Midbrain (tissue), 1 donor: ENCODE measurements around the gene IFT22.
"Not testable (repeated sequence)": the region's sequence is repeated elsewhere in the genome, so short reads cannot be mapped to it uniquely, and the experiment has no call there.

Source experiments
- DNase-seq: peaks from one replicate; lab custom pipeline; 2025; lab: John Stamatoyannopoulos, UW

Gene IFT22

DNA sequence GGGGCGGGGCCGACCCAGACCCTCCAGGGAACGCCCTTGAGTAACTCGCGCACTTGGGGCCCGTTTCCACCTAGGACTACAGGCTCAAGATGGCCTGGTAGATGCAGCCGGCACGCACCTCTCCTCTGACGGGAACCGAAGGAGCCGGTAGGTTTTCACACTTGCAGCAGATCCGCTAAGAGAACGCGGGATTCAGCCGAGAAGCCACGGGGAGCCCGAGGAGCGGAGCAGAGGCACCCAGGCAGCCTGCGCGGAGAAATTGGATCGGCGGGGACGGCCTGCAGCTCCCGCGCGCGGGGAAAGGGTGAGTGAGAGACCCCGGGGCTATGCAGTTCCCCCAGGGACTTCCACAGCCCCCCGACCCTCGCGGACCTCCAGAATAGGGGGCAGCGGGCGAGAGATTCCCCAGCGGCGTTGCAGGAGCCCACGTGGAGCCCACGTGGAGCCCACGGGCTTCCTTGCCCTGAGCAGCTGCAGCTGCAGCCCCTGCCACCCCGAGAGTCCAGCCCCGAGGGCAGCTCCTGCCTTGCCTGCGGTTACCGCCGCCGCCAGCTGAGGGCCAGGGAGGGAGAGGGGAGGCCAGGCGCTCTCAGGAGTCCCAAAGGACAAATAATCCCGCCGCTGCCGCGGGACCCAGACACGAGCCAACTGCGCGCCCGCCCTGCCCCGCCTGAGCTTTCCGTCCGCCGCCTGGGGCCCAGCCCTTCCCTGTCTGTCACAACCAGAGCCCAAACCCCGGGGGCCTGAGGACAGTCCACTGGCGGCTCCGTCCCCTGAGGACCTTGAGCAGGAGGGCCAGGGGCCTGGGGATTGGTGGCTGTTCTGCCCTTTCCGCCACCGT is 13.1 kb downstream of the IFT22 start:
- no peak for DNase-seq

DNA sequence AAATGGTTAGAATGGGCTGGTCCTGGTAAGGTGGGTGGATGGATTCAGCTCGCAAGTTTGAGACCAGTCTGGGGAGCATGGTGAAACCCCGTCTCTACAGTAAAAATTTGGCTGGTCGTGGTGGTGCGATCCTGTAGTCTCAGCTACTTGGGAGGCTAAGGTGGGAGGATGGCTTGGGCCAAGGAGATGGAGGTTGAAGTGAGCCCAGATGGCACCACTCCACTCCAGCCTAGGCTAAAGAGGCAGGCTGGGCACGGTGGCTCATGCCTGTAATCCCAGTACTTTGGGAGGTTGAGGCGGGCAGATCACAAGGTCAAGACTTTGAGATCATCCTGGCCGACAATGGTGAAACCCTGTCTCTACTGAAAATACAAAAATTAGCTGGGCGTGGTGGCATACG is 15.3 kb downstream of the IFT22 start:
- no peak for DNase-seq

DNA sequence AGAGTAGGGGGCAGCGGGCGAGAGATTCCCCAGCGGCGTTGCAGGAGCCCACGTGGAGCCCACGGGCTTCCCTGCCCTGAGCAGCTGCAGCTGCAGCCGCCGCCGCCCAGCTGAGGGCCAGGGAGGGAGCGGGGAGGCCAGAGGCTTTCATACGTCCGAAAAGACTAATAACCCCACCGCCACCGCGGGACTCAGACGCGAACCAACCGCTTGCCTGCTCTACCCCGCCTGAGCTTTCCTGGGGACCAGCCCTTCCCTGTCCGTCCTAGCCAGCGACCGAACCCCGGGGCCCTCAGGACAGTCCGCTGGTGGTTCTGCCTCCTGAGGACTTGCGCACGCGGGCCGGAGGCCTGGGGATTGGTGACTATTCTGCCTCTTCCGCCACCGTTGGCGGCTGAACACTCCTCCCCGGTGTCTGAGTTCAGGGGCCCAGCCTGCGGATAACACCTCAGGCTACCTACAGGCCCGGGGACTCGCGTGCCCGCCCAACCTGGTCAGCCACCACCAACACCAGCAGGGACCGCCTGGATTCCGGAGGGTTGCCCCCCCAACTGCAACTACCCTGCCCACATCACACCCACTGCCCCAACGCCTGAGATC is 18.4 kb downstream of the IFT22 start:
- DNase-seq: no peak

DNA sequence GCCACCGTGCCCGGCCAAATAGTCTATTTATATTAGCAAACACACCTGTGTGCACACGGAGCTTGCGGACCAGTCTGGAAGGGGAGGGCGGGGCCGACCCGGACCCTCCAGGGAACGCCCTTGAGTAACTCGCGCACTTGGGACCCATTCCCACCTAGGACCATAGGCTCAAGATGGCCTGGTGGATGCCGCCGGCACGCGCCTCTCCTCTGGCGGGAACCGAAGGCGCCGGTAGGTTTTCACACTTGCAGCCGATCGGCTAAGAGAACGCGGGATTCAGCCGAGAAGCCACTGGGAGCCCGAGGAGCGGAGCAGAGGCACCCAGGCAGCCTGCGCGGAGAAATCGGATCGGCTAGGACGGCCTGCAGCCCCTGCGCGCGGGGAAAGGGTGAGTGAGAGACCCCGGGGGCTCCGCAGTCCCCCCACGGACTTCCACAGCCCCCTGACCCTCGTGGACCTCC is 18.9 kb downstream of the IFT22 start:
- DNase-seq: no peak

DNA sequence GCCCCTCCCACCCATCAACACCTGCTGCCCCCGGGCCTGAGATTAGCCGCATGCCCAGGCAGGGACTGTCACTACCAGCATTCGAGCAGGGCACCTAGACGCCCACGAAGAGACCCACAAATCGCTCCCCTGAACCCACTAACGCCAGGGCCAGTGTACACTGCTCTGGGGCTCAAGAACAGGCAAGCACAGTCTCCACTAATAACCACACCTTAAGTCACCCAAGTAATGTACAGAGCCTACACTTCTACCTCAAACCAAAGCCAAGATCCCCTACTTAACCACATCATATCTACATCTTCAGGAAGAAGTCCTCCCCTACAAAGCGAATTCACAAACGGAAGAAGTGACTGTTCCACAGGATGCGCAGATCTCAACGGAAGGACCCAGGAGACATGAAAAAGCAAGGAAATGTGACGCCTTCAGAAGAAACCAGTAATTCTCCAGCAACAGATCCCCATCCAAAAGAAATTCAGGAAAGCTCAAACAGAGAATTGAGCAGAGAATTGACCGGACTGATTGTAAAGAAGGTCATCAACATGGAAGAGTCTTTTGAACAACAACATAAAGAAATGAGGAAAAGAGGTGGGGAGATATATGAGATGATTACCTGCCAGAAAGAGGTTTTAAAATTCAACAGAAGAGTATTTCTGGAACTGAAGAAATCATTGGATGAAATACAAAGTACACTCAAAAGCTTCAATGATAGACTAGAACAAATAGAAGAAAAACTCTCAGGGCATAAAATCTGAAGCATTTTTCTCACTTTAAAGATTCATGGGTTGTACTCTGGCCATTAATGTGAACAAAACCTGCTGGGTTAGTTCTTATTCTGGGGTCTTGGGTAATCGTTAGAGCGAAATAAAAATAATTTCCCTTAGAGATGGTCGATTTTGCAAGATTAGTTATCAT is 20.9 kb downstream of the IFT22 start:
- no peak for DNase-seq

DNA sequence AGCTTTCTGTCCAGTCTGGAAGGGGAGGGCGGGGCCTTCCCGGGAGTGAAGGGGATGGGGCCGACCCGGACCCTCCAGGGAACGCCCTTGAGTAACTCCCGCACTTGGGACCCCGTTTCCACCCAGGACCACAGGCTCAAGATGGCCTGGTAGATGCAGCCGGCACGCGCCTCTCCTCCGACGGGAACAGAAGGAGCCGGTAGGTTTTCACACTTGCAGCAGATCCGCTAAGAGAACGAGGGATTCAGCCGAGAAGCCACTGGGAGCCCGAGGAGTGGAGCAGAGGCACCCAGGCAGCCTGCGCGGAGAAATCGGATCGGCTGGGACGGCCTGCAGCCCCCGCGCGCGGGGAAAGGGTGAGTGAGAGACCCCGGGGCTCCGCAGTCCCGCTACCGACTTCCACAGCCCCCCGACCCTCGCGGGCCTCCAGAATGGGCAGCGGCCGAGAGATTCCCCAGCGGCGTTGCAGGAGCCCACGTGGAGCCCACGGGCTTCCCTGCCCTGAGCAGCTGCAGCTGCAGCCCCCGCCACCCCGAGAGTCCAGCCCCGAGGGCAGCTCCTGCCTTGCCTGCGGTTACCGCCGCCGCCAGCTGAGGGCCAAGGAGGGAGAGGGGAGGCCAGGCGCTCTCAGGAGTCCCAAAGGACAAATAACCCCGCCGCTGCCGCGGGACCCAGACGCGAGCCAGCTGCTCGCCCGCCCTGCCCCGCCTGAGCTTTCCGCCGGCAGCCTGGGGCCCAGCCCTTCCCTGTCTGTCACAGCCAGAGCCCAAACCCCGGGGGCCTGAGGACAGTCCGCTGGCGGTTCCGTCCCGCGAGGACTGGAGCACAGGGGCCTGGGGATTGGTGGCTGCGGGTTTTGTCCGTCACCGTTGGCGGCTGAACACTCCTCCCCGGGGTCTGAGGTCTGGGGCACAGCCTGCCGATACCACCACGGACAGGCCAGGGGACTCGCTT is 21.8 kb downstream of the IFT22 start:
- no peak for DNase-seq

DNA sequence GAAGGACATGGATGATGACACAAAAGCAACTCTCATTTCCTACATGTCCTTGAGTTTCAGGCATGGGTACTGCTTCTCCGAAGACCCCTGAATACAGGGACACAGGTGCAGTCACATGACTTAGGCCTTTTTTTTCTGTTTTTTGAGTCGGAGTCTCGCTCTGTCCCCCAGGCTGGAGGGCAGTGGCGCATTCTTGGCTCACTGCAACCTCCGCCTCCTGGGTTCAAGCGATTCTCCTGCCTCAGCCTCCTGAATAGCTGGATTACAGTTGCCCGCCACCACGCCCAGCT is 26.8 kb downstream of the IFT22 start:
- DNase-seq: no peak

DNA sequence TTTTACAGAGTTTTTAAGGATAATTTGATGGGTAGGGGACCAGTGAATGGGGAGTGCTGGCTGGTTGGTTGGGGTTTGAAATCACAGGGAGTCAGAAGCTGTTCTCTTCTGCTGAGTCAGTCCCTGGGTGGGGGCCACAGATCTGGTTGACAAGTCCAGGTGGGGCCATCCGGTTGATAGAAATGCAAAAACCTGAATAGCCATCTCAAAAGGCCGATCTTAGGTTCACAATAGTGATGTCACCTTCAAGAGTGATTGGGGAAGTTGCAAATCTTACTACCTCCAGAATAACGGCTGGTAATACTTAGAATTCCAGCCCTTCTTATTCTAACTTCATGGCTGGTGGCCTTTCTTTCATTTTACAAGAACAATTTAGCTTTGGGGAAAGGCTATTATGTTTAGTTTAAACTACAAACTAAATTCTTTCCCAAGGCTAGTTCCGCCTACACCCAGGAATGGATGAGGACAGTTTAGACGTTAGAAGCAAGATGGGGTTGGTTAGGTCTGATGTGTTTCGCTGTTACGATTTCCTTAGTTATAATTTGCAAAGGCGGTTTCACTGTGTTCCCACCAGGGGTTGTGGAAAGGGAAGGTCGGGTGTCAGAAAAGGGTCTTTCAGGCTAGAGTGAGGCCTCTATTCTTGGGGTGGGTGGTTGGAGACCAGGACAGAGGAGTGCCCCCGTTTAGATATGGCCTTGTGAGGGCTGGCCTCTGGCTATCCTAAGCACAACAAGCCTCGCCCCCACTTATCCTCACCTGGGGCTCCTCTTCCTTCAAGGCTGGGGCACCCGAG is 27.4 kb downstream of the IFT22 start:
- DNase-seq: no peak

DNA sequence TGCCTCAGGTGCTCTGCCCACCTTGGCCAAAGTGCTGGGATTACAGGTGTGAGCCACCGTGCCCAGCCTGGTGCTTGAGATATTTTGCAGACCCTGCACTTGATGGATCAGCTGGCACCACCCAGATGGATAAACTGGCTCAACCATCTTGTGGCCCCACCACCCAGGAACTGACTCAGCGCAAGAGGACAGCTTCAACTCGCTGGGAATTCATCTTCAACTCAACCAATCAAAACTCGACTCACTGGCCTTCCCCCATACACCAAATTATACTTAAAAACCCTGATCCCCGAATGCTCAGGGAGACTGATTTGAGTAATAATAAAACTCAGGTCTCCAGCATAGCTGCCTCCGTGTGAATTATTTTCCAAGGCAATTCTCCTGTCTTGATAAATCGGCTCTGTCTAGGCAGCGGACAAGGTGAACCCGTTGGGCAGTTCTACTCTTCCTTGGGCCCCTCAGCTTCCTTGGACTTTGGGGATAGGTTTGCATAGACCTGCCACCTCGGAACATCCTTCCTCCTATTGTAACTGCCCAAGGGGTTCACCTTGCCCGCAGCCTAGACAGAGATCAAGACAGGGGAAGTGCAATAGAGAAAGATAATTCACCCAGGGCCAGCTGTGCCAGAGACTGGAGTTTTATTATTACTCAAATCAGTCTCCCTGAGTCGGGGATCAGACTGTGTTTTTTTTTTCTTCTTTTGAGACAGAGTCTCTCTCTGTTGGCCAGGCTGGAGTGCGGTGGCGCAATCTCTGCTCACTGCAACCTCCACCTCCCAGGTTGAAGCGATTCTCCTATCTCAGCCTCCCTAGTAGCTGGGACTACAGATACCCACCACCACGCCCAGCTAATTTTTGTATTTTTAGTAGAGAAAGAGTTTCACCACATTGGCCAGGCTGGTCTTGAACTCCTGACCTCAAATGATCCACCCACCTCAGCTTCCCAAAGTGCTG is 28.3 kb downstream of the IFT22 start:
- not testable (repeated sequence) for DNase-seq

DNA sequence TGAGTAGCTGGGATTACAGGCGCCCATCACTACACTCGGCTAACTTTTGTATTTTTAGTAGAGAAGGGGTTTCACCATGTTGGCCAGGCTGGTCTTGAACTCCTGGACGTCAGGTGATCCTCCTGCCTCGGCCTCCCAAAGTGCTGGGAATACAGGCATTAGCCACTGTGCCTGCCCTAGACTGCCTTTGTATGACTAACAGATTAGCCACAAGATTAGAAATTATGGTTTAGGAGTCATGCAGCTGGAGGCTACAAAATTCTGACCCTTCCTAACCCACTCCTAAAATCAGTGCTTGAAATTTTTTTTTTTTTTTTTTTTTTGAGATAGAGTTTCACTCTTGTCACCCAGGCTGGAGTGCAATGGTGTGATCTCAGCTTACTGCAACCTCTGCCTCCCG is 29.0 kb downstream of the IFT22 start:
- DNase-seq: not testable (repeated sequence)

DNA sequence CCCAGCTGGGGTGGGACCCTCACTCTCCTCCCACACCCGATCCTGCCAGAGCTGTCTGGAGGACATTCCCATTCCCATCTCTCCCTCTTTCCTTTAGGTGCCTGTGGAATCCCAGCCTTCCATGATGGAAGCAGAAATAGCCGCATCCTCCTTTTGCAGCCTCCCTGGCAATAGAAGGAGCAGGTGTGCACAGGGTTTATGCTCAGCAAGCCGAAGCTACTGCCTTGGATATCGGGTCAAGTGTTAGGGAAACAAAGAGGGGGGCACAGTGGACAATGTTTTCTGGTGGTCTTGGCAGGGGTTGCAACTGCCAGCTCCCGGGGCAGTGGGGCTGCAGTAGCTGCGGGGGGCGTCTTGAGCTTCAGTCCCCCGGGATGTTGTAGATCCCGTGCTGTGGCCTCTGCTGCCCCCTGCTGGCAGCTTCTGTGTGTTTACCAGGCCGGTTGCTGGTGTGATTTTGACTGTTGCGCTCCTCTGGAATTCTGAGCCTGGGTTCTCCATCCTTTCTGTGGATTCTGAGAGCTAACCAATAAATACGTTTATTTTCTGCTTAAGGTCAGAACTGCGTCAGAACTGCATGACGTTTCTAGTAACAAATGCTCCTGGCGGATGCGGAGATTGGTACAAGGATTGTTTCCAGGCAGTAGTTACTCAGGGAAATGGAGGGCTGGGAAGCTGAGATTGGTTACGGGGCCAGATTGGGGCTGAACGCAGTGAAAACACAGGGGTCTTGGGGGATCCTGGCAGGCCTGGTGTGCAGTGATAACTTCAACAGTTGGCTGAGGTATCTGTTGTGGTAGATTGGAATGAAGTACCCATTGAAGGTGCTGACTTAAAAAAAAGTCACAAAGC is 31.2 kb downstream of the IFT22 start:
- DNase-seq: peak; percentile 75

DNA sequence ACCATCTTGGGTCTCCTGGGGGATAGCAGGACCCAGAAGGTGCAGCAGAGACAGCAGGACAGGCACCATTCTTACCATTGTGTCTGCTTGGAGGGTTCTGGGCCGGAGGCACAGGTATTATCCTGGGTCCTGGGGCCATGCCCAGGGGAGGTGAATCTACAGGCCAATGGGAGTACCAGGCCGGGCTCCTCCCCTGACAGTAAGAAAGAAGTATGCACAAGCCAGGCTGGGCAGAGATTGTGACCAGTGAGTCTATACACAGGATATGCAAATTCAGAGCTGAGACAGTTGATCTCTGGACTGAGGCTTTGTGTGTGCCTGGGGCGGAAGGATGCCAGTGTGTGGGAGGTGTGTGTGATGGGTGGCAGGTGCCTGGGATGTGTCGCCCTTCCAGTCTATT is 31.9 kb downstream of the IFT22 start:
- DNase-seq: not testable (repeated sequence)

DNA sequence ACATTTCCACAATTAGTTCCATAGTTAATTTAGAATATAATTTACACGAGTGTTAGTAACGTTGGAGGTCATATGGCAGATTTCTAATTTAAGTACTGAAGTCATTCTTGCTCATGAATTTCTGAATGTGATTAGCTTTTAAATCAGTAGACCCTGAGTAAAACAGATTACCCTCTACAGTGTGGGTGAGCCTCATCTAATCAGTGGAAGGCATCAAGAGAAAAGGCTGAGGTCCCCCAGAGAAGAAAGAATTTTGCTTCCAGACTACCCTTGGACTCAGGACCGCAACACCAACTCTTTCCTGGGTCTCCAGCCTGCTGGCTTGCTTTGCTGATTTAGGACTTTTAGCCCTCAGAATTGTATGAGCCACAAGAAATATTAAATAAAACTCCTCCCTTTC is 33.2 kb downstream of the IFT22 start:
- DNase-seq: no peak

DNA sequence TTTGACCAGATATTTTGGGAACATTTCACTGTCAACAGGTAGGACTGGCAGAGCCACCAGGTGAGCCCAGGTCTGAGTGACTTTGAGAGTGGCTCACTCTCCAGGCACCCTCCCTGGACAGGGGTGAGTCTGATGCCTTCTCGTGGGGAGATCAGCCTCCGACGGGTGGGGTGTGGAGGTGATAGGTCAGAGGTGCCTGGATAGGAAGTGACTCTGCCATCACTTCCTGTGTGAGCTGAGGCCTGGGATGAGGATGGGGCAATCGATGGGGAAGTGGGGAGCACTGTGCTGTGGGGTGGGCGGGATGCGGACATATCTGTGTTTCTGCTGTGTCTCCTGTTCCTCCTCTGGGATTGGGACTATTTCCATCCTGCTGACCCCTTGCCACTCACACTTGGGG is 34.6 kb downstream of the IFT22 start:
- DNase-seq: no peak

DNA sequence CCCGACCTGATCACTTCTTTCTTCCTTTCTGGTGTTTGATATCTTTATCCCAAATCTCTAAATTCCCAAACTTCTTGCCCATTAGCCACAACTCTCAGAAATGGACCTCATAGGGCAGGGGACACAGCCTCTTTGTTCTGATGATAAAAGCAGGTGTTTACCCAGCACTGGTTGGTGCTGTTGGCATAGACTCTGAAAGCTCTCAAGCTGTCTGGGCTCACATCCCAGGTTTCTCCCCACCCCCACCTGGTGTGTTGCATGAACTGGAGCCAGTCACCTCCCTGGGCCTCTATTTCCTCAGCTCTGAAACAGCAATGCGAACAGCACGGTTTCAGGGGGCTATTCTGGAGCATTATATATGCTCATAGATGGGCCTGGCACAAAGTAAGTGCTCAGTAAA is 35.7 kb downstream of the IFT22 start:
- not testable (repeated sequence) for DNase-seq

DNA sequence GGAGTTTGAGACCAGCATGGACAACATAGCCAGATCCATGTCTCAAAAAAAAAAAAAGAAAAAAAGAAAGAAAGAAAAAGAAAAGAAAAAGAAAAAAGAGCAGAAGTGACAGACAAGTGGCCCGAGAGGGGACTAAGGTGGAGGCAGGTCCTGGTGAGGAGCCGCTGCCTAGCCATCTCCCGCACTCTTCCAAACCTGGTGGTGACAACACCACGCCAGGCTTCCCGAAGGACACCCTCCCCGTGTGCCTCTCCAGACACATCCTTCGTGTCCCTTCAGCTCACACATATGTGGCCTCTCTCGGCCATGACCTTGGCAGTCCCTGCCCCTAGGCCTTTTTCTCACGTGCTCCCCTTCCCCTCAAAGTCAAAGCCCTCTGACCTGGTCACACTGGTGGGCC is 36.4 kb downstream of the IFT22 start:
- no peak for DNase-seq

DNA sequence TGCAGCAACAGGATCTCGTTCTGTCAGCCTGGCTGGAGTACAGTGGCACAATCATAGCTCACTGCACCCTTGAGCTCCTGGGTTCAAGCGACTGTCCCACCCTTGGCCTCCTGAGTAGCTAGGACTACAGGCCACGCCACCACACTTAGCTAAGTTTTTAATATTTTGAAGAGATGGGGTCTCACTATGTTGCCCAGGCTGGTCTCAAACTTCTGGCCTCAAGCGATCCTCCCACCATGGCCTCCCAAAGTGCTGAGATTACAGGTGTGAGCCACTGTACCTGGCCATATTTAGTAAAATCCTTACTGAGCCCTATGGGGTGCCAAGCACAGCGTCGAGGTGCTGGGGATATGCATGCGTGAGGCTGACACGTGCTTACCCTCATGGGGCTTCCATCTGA is 40.7 kb downstream of the IFT22 start:
- not testable (repeated sequence) for DNase-seq

DNA sequence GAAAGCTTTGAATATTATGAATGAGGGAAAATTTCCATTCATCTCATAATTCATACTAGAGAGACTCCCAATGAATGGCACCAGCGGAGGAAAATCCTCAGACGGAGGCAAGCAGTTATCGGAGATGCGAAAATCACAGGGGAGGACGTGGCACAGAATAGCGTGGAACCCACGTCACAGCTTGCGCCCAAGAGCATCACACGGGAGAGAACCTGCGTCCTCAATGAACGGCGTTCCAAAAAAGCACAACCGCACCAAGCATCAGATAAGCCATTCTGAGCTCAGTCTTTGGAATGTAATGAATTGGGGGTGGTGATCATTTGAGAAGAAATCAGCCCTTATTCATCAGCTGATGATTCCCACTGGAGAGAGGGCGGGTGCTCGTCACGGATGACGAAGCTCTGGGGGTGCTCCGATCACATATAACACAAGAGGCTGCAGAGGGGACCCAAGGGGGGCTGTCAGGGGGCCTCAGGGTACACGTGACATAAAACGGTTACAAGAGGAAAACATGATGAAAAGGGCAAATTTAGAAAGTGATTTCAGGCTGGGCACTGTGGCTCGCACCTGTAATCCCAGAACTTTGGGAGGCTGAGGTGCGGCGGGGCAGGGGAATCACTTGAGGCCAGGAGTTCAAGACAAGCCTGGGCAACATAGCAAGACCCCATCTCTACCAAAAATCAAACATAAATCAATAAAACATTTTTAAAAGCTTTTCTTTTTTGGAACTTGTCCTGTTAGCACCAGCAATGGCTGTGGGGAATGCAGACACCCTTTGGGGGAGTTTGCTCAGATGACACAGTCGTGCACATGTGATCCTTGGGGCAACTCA is 42.9 kb downstream of the IFT22 start:
- no peak for DNase-seq
